ENCODE results near the gene RANBP17.

DNA sequence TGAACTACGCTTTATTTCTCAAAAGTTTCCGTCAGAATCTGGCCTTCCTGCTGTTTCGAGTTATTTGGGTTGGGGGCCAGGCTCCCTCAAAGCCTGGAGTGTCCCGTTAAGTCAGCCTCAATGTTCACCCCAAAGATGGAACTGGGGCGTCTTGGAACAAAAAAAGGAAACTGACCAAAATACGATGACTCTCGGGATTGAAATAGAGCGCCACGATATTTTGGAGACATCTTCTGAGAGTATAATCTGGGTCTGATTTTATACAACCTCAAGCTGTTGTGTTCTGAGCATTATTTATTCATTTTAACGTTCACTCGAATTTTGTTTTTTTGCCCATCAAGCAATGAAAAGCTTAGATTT lies 475.4 kb downstream of the RANBP17 start:
- TF ChIP-seq, protein P1, sequence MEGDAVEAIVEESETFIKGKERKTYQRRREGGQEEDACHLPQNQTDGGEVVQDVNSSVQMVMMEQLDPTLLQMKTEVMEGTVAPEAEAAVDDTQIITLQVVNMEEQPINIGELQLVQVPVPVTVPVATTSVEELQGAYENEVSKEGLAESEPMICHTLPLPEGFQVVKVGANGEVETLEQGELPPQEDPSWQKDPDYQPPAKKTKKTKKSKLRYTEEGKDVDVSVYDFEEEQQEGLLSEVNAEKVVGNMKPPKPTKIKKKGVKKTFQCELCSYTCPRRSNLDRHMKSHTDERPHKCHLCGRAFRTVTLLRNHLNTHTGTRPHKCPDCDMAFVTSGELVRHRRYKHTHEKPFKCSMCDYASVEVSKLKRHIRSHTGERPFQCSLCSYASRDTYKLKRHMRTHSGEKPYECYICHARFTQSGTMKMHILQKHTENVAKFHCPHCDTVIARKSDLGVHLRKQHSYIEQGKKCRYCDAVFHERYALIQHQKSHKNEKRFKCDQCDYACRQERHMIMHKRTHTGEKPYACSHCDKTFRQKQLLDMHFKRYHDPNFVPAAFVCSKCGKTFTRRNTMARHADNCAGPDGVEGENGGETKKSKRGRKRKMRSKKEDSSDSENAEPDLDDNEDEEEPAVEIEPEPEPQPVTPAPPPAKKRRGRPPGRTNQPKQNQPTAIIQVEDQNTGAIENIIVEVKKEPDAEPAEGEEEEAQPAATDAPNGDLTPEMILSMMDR (IDR thresholded peaks at IDR 0.05) = no peak
- TF ChIP-seq POLR2A (IDR thresholded peaks at IDR 0.05) = no peak

All from lower leg skin (tissue), 3 donors.